ENCODE results near the gene OBSCN. TPM values are rescaled to one million over a fixed set of nuclear protein-coding genes. Genes with fewer than 3 reads are reported as not detected.

The OBSCN gene
- total RNA-seq, 1 donor from 2014 or later, result 15.2 TPM

DNA sequence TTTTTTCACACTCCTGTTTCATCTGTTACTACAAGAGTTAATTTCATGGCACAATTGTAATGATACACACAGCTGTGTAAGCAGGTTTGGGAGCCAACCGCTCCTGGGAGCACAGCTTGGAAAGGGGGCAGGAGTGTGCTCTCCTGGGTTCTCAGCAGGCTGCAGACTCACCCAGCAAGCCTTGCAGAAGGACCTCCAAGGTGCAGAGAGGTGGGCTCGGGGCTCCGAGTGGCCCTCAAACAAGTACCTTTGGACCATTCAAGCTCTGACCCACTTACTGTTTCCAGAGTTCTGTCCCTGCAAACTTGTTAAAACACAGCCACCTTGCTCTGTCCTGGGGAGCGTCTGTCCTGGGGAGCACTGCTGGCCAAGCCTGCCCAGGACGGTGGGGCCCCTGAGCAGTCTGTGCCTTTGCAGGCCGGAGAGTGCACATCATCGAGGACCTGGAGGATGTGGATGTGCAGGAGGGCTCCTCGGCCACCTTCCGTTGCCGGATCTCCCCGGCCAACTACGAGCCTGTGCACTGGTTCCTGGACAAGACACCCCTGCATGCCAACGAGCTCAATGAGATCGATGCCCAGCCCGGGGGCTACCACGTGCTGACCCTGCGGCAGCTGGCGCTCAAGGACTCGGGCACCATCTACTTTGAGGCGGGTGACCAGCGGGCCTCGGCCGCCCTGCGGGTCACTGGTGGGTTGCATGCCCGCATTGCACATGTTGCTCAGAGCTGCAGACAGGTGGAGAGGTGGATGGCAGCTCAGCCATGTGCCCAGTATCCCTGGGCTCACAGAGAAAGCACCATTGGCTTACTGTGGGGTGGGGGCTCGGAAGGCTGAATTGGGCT, 78.0 kb downstream of the OBSCN start:
- DNase-seq (ENCODE audit: extremely low spot score, unreplicated experiment), result no peak
- TF ChIP-seq, protein P1, sequence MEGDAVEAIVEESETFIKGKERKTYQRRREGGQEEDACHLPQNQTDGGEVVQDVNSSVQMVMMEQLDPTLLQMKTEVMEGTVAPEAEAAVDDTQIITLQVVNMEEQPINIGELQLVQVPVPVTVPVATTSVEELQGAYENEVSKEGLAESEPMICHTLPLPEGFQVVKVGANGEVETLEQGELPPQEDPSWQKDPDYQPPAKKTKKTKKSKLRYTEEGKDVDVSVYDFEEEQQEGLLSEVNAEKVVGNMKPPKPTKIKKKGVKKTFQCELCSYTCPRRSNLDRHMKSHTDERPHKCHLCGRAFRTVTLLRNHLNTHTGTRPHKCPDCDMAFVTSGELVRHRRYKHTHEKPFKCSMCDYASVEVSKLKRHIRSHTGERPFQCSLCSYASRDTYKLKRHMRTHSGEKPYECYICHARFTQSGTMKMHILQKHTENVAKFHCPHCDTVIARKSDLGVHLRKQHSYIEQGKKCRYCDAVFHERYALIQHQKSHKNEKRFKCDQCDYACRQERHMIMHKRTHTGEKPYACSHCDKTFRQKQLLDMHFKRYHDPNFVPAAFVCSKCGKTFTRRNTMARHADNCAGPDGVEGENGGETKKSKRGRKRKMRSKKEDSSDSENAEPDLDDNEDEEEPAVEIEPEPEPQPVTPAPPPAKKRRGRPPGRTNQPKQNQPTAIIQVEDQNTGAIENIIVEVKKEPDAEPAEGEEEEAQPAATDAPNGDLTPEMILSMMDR (IDR thresholded peaks at IDR 0.05), result no peak
- Mint-ChIP-seq H3K36me3 (ENCODE audit: unreplicated experiment) (peaks cover 11% of the 10 kb centered on the region), H3K4me3 (ENCODE audit: unreplicated experiment) (no peak overlapping the region), H3K9me3 (ENCODE audit: unreplicated experiment) (no peaks in the 10 kb centered on the region), H3K27ac (ENCODE audit: unreplicated experiment) (no peak overlapping the region), H3K27me3 (ENCODE audit: unreplicated experiment) (no peaks in the 10 kb centered on the region), H3K4me1 (ENCODE audit: unreplicated experiment) (peaks cover 2% of the 10 kb centered on the region)

DNA sequence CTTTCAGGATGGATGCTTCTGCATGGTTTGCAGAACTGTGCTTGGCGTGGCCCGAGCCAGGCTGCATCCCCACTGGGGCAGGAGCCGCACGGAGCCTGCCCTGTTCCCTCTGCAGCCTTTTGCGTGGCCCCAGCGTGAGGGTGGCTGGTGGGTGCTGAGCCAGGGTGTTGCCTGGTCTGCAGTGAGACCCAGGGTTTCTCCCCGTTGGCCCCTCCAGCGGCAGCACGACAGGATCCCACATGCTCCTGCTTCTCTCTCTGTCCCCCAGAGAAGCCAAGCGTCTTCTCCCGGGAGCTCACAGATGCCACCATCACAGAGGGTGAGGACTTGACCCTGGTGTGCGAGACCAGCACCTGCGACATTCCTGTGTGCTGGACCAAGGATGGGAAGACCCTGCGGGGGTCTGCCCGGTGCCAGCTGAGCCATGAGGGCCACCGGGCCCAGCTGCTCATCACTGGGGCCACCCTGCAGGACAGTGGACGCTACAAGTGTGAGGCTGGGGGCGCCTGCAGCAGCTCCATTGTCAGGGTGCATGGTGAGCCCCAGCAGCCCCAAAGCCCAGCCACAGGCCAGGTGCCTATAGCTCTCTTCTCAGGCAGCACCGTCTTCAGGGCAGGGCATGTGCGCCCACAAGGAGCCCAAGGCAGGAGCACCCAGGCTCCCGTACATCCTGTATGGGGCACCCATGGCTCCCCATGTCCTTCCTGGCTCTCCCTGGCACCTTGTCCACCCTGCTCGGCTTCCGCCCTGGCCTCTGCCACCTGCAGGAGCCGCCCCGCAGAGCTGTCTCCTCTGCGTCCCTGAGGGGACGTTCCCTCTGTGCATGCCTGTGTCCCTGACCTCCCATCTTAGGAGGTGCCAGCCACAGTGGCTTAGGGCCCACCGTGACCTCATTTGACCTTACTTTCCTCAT, 78.9 kb downstream of the OBSCN start:
- TF ChIP-seq, protein P1 (IDR thresholded peaks at IDR 0.05), result no peak
- H3K27me3 Mint-ChIP-seq (ENCODE audit: unreplicated experiment), result no peaks in the 10 kb centered on the region
- no peak overlapping the region for H3K27ac Mint-ChIP-seq (ENCODE audit: unreplicated experiment)
- no peak for DNase-seq (ENCODE audit: extremely low spot score, unreplicated experiment)
- H3K36me3 Mint-ChIP-seq (ENCODE audit: unreplicated experiment), result peaks cover 11% of the 10 kb centered on the region
- no peaks in the 10 kb centered on the region for H3K9me3 Mint-ChIP-seq (ENCODE audit: unreplicated experiment)
- H3K4me3 Mint-ChIP-seq (ENCODE audit: unreplicated experiment), result no peak overlapping the region
- peaks cover 2% of the 10 kb centered on the region for H3K4me1 Mint-ChIP-seq (ENCODE audit: unreplicated experiment)

DNA sequence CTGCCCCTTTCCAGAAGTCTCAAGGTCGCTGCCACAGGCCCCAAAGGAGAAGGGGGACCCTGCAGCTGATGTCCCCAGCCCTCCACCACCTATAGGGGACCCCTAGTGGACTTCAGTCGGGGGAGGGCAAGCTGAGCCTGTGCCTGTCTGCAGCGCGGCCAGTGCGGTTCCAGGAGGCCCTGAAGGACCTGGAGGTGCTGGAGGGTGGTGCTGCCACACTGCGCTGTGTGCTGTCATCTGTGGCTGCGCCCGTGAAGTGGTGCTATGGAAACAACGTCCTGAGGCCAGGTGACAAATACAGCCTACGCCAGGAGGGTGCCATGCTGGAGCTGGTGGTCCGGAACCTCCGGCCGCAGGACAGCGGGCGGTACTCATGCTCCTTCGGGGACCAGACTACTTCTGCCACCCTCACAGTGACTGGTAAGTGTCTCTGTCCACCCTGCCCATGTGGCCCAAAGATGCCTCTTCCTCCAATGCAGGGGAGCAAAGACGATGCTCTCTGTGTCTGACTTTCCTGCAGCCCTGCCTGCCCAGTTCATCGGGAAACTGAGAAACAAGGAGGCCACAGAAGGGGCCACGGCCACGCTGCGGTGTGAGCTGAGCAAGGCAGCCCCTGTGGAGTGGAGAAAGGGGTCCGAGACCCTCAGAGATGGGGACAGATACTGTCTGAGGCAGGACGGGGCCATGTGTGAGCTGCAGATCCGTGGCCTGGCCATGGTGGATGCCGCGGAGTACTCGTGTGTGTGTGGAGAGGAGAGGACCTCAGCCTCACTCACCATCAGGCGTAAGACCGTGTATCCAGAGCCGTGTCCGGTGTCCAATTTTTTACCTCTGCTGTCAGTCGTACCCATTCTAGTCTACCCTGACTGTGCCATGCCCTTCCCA, 79.9 kb downstream of the OBSCN start:
- no peaks in the 10 kb centered on the region for H3K9me3 Mint-ChIP-seq (ENCODE audit: unreplicated experiment)
- H3K27ac Mint-ChIP-seq (ENCODE audit: unreplicated experiment), result no peak overlapping the region
- no peaks in the 10 kb centered on the region for H3K27me3 Mint-ChIP-seq (ENCODE audit: unreplicated experiment)
- H3K36me3 Mint-ChIP-seq (ENCODE audit: unreplicated experiment), result peaks cover 6% of the 10 kb centered on the region
- TF ChIP-seq, protein P1 (IDR thresholded peaks at IDR 0.05), result no peak
- peaks cover 2% of the 10 kb centered on the region for H3K4me1 Mint-ChIP-seq (ENCODE audit: unreplicated experiment)
- H3K4me3 Mint-ChIP-seq (ENCODE audit: unreplicated experiment), result no peak overlapping the region
- no peak for DNase-seq (ENCODE audit: extremely low spot score, unreplicated experiment)

DNA sequence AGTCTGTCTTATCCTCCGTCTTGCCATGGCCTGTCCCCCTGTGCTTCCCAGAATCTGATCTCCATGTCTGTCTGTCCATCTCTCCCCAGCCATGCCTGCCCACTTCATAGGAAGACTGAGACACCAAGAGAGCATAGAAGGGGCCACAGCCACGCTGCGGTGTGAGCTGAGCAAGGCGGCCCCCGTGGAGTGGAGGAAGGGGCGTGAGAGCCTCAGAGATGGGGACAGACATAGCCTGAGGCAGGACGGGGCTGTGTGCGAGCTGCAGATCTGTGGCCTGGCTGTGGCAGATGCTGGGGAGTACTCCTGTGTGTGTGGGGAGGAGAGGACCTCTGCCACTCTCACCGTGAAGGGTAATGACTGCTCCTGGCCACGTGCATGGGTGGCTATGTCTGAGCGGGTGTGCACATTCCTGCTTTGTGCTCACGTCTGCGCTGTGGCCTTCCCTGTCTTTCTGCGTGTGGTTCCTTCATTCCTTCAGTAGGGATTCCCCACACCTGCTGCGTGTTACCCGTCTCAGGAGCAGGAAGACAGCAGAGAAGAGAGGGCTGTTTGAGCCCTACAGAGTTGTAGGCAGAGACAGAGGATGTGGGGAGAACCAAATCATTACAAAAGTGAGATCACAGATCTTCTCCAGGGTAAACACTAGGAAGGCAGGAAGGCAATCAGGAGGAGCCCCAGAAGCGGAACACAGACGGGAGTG, 80.8 kb downstream of the OBSCN start:
- no peaks in the 10 kb centered on the region for H3K27me3 Mint-ChIP-seq (ENCODE audit: unreplicated experiment)
- TF ChIP-seq, protein P1 (IDR thresholded peaks at IDR 0.05), result no peak
- peaks cover 2% of the 10 kb centered on the region for H3K4me1 Mint-ChIP-seq (ENCODE audit: unreplicated experiment)
- DNase-seq (ENCODE audit: extremely low spot score, unreplicated experiment), result no peak
- H3K27ac Mint-ChIP-seq (ENCODE audit: unreplicated experiment), result no peak overlapping the region
- H3K4me3 Mint-ChIP-seq (ENCODE audit: unreplicated experiment), result no peak overlapping the region
- peaks cover 8% of the 10 kb centered on the region for H3K36me3 Mint-ChIP-seq (ENCODE audit: unreplicated experiment)
- H3K9me3 Mint-ChIP-seq (ENCODE audit: unreplicated experiment), result no peaks in the 10 kb centered on the region
